Mesenteric fat pad (tissue), 1 donor: ENCODE results near the gene GSX1. TPM values are rescaled to one million over a fixed set of nuclear protein-coding genes. Genes with fewer than 3 reads are reported as not detected.
A peak's percentile ranks its signal among the peaks of the same experiment; 100 is the strongest.
"Not testable (repeated sequence)": the region's sequence is repeated elsewhere in the genome, so short reads cannot be mapped to it uniquely, and the experiment has no call there.

Source experiments
- DNase-seq: peaks from one replicate; pipeline ENCODE4 v3.0.0-alpha.2; 2020; ENCODE audit warnings: low spot score
- total RNA-seq: library from RNA; stranded (reverse); fragmentation: NEBNext Ultra II Directional; extraction: Animal tissue kit (Norgen Biotek cat#: 25700); gene quantifications from one replicate; pipeline ENCODE4 v1.2.1, GENCODE V29; 2021
- donor health status: DM: yes; HTN: yes; CAD: no.

The GSX1 gene
- total RNA-seq, 1 donor from 2014 or later, result not detected

DNA sequence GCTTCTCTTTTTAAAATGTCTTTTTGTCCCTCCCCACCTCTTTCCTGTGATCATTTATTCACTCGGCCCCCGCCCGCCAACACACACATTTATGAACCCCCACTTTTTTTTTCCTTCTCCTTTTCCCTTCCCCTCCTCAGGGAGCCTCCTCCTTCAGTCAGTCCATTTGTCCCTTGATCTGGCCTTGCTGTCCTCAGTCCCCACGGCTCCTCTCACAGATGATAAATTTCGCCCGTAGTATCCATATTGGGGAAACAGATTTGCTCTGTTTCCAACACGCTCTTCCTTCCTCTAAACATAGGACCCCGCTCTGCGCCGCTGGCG is 2.0 kb downstream of the GSX1 start:
- DNase-seq, result peak; percentile 55

GRCh38 chr13:27794921-27795717 is 2.8 kb downstream of the GSX1 start:
- peak; percentile 64 for DNase-seq

DNA sequence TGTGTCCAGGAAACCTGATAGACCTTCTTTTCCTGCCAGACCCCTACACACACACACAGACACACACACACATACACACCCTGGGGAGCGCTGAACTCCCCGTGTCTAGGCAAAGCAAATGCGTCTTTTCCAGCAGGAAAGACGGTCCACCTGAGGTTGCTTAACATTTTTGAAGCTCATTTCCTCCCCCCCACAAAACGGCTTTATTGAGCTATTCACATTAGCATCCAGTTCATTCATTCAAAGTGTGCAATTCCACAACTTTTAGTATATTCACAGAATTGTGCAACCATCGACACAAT is 3.4 kb downstream of the GSX1 start:
- no peak for DNase-seq

DNA sequence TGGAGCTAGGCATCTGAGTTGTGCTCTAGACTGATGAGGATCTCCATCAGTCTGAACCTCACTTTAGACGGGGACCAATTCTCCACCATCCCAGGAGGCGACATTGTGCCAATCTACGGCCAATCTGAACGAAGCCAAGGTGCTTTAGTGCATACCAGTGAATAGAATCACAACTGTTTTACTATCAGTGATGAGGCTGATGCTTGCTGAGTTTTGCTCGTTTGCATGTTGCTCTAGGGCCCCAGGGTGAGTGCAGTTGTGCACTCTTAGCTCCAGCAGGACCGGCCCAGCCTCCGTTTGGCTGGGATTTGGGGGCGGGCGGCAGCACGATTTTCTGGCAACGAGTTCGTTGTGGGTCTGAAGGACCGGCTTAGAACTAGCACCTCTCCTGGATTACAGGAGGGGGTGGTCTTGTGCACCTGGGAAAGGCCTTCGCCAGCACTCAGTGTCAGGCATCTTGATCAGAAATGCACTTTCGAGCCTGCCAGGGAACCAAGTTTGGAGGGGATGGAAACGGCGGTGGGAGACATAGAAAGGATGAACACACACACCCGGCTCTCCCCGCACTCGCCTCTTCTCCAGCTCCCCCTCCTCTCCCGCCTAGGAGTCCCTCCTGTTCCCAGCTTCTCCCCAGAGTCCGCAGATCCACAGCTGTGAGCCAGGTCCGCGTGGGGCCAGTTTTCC is 4.4 kb downstream of the GSX1 start:
- peak; percentile 79 for DNase-seq

- DNase-seq, result peak; percentile 68
Observed at GRCh38 chr13:27797228-27797624, 4.9 kb downstream of the GSX1 start.

DNA sequence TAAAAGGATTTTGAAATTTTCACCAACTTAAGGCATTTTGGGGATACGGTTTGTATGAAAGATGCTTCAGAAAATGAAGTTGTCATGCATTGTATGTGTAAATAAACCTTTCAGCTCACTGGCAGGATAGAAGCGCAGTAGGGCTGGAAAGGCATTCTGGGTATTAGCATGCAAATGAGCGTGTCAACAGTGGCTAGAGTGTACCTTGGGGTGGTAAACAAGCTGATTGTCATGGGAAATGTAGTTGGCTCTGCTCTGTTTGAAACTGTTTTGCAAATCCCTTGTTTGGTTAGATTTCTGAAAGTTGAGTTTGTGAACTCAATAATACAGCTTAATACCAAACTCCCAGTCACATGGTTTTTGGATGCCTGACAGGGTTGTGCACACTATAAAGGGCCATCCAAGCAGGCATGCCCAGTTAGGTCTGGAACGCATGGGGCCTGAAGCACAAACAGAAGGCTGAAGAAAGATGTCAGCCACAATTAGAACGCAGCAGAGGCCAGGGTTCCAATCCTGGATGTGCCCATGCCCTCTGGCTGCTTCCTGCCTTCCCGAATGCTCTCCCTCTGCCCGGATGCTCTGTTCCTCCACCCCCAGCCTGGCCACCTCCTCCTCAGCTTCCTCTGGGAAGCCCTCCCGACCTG is 14.6 kb downstream of the GSX1 start:
- no peak for DNase-seq

- DNase-seq, result no peak
Observed at GRCh38 chr13:27808851-27809550, 16.7 kb downstream of the GSX1 start.

GRCh38 chr13:27810009-27810408 is 17.7 kb downstream of the GSX1 start:
- DNase-seq, result no peak

GRCh38 chr13:27810461-27810860 is 18.2 kb downstream of the GSX1 start:
- DNase-seq, result no peak

DNA sequence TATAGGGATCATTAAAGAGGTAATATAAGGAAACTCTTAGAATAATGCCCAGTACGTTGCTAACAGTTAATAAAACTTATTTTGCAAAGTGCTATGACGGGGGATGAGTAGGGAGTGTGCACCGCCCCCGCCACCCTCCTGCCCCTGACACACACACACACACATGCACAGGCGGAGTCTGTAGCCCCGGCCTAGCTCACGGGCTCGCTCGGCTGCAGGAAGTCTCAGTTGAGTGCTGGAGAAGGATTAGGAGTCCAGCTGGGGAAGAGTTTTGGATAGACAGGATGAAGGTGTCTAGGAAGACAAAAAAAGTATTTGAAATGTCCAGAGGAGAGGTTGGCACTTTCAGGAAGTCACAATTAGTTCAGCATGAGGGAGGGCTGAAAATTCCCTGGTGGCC is 21.5 kb downstream of the GSX1 start:
- DNase-seq, result no peak

DNA sequence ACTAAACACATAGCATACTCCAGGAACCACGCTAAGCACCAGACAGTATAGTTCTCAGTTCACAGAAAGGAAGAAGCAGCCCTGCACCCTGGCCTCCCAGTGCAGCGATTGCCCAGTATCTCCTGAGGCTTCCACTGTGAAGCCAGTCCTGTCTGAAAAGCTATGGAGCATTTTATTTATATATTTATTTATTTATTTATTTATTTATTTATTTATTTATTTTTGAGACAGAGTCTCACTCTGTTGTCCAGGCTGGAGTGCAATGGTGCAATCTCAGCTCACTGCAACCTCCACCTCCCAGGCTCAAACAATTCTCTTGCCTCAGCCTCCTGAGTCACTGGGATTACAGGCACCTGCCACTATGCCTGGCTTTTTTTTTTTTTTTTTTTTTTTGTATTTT is 25.5 kb downstream of the GSX1 start:
- not testable (repeated sequence) for DNase-seq

DNA sequence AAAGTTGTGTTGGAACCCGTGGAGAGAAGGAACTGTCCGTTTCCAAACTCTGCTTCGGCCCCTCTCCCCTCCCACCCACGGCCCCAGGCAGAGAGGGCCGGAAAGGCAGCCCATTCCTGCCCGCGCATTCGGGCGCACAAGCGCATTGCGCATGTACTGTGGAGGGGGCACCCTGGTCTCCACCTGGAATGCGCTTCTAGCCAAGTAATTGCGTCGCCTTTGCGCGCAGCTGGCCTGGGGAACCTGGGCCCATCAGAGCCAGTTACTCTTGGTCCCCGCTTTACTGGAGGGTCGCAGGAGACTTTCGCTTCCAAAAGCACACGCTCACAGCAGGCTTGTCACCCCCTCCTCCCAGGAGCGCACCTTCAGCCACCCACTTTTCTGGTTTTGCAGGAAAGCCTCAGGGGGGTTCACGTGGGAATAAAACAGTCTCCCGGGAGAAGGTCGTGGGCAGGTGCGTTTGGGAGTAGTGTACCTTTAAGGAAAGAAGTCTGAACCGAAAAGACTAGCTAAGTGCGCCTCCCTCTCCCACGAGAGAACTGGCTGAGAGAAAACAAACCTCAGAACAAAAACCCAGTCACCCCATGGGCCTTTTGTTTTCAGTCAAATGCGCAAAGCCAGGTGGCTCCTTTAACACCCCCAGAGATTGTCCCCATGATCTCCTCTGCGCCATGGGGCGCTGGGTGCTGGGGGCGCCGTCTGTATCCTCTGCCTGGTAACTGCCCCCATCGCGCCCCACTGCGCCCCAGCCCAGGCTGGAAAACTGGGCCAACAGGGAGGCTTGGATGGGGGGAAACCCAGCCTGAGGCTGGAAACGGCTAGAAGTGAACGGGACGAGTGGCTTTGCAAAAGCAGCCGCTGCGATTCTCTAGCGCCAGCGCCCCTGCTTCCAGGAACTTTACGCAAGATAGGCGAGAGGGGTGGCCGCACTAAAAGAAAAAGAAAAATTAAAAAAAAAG is 28.5 kb downstream of the GSX1 start:
- no peak for DNase-seq

GRCh38 chr13:27821566-27821965 is 29.3 kb downstream of the GSX1 start:
- no peak for DNase-seq

- DNase-seq, result no peak
Observed at GRCh38 chr13:27822258-27822872, 30.1 kb downstream of the GSX1 start.

- no peak for DNase-seq
Observed at GRCh38 chr13:27822873-27823311, 30.6 kb downstream of the GSX1 start.

- DNase-seq, result no peak
Observed at GRCh38 chr13:27824121-27824520, 31.8 kb downstream of the GSX1 start.

DNA sequence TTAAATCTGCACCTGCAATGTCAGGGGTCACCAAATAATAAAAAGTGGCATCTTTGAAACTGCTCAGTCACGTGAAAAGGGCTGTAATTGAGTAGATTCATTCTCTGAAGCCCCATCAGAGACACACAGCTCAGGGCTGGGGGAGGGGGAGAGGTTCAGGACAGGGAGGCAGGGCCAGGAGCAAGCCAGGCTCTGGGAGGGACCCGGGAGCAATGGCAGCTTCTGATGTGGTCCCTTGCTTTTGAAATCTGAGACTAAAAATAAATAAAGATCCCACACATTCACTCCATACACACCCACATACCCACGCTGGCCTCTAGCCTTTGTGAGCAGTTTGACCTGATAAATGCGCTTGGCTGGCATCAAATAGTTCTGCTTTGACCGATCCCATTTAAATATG is 32.8 kb downstream of the GSX1 start:
- no peak for DNase-seq

DNA sequence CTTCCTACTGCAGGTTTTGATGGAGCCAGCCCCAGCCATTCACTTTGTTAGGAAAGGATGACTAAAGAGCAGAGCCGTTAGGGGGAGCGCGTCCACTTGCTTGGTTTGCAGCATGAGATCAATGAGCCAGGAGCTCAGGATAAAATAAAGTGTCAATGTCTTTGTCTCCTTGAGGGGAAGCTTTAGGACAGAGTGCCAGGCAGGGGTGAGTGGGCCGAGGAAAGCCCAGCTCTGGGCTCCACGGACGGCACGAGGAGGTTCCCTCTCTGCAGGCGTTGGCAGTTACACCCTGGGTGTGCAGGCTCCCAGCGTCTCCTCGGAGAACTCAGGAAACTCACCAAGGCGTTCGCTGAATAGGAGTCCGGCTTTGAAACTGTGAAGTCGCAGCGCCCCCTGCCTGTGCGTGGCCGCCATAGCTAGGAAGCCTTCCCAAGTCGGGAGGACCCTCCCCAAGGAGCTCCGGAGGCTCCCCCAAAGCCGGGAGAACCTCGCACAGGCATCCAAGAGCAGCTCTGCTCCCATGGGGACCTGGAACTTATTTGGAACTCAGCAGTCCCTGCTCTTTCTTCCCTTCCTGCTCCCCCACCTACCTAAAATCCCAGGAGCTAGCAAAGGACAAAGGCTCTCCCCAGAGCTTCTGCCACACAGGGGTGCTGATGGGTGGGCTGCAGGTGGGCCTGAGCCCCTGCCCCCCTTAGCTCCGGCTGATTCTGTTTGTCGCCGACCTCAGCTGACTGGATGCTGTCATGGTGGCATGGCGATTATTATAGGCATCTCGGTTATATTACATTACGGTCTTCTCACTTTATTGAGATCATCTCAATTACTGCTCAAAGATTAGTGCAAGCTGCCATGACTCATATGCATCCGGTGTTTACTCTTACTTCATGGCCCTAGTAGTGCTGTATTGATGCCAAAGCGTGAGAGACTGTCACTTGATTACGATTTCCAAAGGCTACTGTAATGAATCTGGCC is 34.4 kb downstream of the GSX1 start:
- DNase-seq, result peak; percentile 94

GRCh38 chr13:27827646-27828045 is 35.4 kb downstream of the GSX1 start:
- no peak for DNase-seq
